ENCODE data around the gene ITPKB. TPM values are rescaled to one million over a fixed set of nuclear protein-coding genes. Genes with fewer than 3 reads are reported as not detected.
"Not testable (repeated sequence)": the region's sequence is repeated elsewhere in the genome, so short reads cannot be mapped to it uniquely, and the experiment has no call there.

ITPKB gene
- total RNA-seq, 1 donor from 2014 or later, result 34.9 TPM

GRCh38 chr1:226639631-226640061 is 99.4 kb downstream of the ITPKB start:
- no peak for DNase-seq (ENCODE audit: low spot score)

GRCh38 chr1:226639206-226639605 is 99.9 kb downstream of the ITPKB start:
- DNase-seq (ENCODE audit: low spot score), result not testable (repeated sequence)

GRCh38 chr1:226638608-226639007 is 100.5 kb downstream of the ITPKB start:
- DNase-seq (ENCODE audit: low spot score), result no peak

GRCh38 chr1:226638001-226638601 is 101.0 kb downstream of the ITPKB start:
- no peak for DNase-seq (ENCODE audit: low spot score)

GRCh38 chr1:226637147-226637935 is 101.7 kb downstream of the ITPKB start:
- peak; percentile 83 for DNase-seq (ENCODE audit: low spot score)

- no peak for DNase-seq (ENCODE audit: low spot score)
Measured at GRCh38 chr1:226636847-226637096, 102.3 kb downstream of the ITPKB start.

- DNase-seq (ENCODE audit: low spot score), result no peak
Measured at GRCh38 chr1:226635456-226635941, 103.6 kb downstream of the ITPKB start.

GRCh38 chr1:226634611-226635246 is 104.4 kb downstream of the ITPKB start:
- DNase-seq (ENCODE audit: low spot score), result peak; percentile 79

GRCh38 chr1:226634166-226634588 is 104.9 kb downstream of the ITPKB start:
- DNase-seq (ENCODE audit: low spot score), result peak; percentile 95

- DNase-seq (ENCODE audit: low spot score), result no peak
Measured at GRCh38 chr1:226633541-226634165, 105.4 kb downstream of the ITPKB start.

GRCh38 chr1:226632922-226633351 is 106.1 kb downstream of the ITPKB start:
- DNase-seq (ENCODE audit: low spot score), result peak; percentile 67

- DNase-seq (ENCODE audit: low spot score), result peak; percentile 74
Measured at GRCh38 chr1:226632169-226632879, 106.8 kb downstream of the ITPKB start.

- DNase-seq (ENCODE audit: low spot score), result peak; percentile 49
Measured at GRCh38 chr1:226631229-226632000, 107.7 kb downstream of the ITPKB start.

- DNase-seq (ENCODE audit: low spot score), result no peak
Measured at GRCh38 chr1:226630592-226630991, 108.5 kb downstream of the ITPKB start.

- no peak for DNase-seq (ENCODE audit: low spot score)
Measured at GRCh38 chr1:226629896-226630550, 109.1 kb downstream of the ITPKB start.

GRCh38 chr1:226629210-226629895 is 109.7 kb downstream of the ITPKB start:
- no peak for DNase-seq (ENCODE audit: low spot score)

GRCh38 chr1:226628612-226629155 is 110.4 kb downstream of the ITPKB start:
- DNase-seq (ENCODE audit: low spot score), result peak; percentile 33

GRCh38 chr1:226627924-226628611 is 111.0 kb downstream of the ITPKB start:
- DNase-seq (ENCODE audit: low spot score), result peak; percentile 83

Measured in mesenteric fat pad (tissue), 1 donor.